Glutamatergic neuron (in vitro differentiated cells): ENCODE results near the gene CACNB2. TPM values are rescaled to one million over a fixed set of nuclear protein-coding genes. Genes with fewer than 3 reads are reported as not detected.
A peak's percentile ranks its signal among the peaks of the same experiment; 100 is the strongest.

Experiments used
- DNase-seq: peaks from one replicate; pipeline ENCODE4 v3.0.0; 2022
- H3K27ac Mint-ChIP-seq: one replicate; pipeline ENCODE4 v1.8.0; 2020; ENCODE audit warnings: mild to moderate bottlenecking, mixed read lengths, inconsistent platforms; ENCODE audit not compliant: unreplicated experiment
- H3K27me3 Mint-ChIP-seq: one replicate; pipeline ENCODE4 v1.8.0; 2020; ENCODE audit warnings: mild to moderate bottlenecking, moderate library complexity, mixed read lengths, inconsistent platforms; ENCODE audit not compliant: unreplicated experiment
- H3K36me3 Mint-ChIP-seq: one replicate; pipeline ENCODE4 v1.8.0; 2020; ENCODE audit warnings: mild to moderate bottlenecking, mixed read lengths, inconsistent platforms; ENCODE audit not compliant: unreplicated experiment
- H3K4me1 Mint-ChIP-seq: one replicate; pipeline ENCODE4 v1.8.0; 2020; ENCODE audit warnings: mild to moderate bottlenecking, low read depth, mixed read lengths, inconsistent platforms; ENCODE audit not compliant: unreplicated experiment
- H3K4me3 Mint-ChIP-seq: one replicate; pipeline ENCODE4 v1.8.0; 2020; ENCODE audit warnings: mild to moderate bottlenecking, mixed read lengths, inconsistent platforms; ENCODE audit not compliant: unreplicated experiment
- H3K9me3 Mint-ChIP-seq: one replicate; pipeline ENCODE4 v1.8.0; 2020; ENCODE audit warnings: mild to moderate bottlenecking, moderate library complexity, mixed read lengths, inconsistent platforms; ENCODE audit not compliant: unreplicated experiment
- long read RNA-seq: library from polyadenylated mRNA; unstranded; transcript quantifications from one replicate; pipeline ENCODE4 v2.0.0, GENCODE V29; 2020; ENCODE audit not compliant: unreplicated experiment
- total RNA-seq: library from RNA; stranded (reverse); fragmentation: NEBNext Ultra II Directional; extraction: Animal tissue kit (Norgen Biotek cat#: 25700); gene quantifications from one replicate; pipeline ENCODE4 v1.2.1, GENCODE V29; 2021; ENCODE audit not compliant: unreplicated experiment
- TF ChIP-seq, protein P1 (sequence below): fragments of 200-600 bp; sonication (generic); IDR thresholded peaks from one replicate; pipeline ENCODE4 v1.5.0; 2021; ENCODE audit not compliant: partially characterized antibody, unreplicated experiment

CACNB2 gene
- 3.2 TPM for total RNA-seq
- long read RNA-seq, partial matches to known transcripts, result 0 of 1 reads
- long read RNA-seq, other reads (novel, unspliced or antisense), result 1 of 1 reads

DNA sequence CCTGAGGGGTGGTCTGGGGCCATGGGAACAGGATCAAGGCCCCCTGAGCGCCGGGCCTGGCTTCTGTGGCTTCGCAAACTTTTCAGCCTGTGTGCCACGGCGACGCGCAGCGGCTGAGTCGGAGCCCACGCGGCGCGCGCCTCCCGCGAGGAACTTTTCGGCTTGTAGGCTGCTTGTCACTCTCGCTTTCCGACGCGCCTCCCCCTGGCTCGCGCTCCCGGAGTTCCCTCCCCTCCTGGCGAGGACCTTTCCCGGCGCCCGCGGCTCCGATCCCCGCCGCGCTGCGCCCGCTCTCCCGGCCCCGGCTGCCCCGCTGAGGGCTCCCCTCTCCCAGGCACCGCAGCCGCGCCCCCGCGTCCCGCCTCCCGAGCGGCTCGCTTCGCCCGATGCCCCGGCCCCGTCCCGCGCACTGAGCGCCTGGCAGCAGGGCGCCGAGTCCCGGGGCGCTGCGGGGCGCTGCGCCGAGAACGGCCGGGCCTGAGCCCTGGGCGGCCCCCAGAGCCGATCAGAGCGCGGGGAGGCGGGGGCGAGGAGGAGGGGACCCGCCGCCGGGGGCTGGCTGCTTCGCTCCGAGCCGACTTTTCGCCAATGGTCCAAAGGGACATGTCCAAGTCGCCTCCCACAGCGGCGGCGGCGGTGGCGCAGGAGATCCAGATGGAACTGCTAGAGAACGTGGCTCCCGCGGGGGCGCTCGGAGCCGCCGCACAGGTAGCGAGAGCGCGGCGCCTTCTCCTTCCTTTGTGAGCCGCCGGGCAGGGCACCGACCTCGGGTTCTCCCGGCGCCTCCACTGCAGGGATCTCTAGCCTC is at the start of gene CACNB2:
TSS of gene CACNB2 (plus strand) at position 276 of the 808 bp plus-strand sequence.
- H3K36me3 Mint-ChIP-seq, result no peaks in the 10 kb centered on the region
- TF ChIP-seq, protein P1, sequence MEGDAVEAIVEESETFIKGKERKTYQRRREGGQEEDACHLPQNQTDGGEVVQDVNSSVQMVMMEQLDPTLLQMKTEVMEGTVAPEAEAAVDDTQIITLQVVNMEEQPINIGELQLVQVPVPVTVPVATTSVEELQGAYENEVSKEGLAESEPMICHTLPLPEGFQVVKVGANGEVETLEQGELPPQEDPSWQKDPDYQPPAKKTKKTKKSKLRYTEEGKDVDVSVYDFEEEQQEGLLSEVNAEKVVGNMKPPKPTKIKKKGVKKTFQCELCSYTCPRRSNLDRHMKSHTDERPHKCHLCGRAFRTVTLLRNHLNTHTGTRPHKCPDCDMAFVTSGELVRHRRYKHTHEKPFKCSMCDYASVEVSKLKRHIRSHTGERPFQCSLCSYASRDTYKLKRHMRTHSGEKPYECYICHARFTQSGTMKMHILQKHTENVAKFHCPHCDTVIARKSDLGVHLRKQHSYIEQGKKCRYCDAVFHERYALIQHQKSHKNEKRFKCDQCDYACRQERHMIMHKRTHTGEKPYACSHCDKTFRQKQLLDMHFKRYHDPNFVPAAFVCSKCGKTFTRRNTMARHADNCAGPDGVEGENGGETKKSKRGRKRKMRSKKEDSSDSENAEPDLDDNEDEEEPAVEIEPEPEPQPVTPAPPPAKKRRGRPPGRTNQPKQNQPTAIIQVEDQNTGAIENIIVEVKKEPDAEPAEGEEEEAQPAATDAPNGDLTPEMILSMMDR, result no peak
- peak within 1 kb of the TSS; percentile 25 for H3K27ac Mint-ChIP-seq
- no peaks in the 10 kb centered on the region for H3K9me3 Mint-ChIP-seq
- peaks cover 8% of the 10 kb centered on the region for H3K27me3 Mint-ChIP-seq
- peak within 1 kb of the TSS; percentile 83 for H3K4me3 Mint-ChIP-seq
- H3K4me1 Mint-ChIP-seq, result peaks cover 12% of the 10 kb centered on the region
- DNase-seq, result peak; percentile 65

DNA sequence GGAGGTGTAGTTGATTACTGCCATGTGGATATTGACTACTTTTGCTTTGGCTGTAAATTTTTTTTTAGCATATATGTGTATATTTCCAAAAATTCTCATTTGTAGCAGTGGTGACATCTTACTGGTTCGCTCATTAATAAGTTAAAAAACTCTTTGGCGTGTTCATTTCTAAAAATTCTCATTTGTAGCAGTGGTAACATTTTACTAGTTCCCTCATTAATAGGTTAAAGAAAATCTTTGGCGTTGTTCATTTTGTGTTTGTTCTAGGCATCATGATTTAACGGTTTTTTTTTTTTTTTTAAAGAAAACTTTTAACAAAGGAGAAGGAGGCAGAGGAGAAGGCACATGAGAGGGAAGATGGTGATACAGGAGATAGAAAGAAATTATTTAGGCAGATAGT is 45.9 kb upstream of the CACNB2 start:
- DNase-seq, result no peak
- TF ChIP-seq, protein P1, result no peak
- peaks cover 5% of the 10 kb centered on the region for H3K4me1 Mint-ChIP-seq
- no peaks in the 10 kb centered on the region for H3K27me3 Mint-ChIP-seq
- peaks cover 2% of the 10 kb centered on the region for H3K9me3 Mint-ChIP-seq
- H3K4me3 Mint-ChIP-seq, result no peak overlapping the region
- H3K27ac Mint-ChIP-seq, result no peak overlapping the region
- no peaks in the 10 kb centered on the region for H3K36me3 Mint-ChIP-seq

DNA sequence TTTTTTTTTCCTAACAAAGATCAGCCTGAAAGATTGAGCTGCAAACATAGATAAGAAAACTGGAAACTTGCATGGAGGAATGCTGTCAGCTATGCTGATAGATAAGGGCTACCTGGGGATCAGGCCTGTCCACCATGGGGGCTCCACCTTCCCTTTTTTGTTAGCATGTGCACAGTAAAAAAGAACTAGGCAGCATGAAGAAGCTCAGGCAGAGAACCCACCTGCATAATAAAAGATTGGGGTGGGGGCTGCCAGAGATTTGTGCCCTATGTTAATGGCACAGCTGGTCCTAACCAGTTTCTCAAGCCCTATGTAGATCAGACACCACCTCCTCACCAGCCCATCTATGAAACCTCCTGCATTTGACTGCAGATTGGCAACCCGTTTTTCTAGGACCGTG is 45.4 kb upstream of the CACNB2 start:
- no peak for DNase-seq
- Mint-ChIP-seq H3K27me3 (no peaks in the 10 kb centered on the region), H3K4me3 (no peak overlapping the region), H3K9me3 (peaks cover 2% of the 10 kb centered on the region), H3K4me1 (peaks cover 5% of the 10 kb centered on the region), H3K36me3 (no peaks in the 10 kb centered on the region), H3K27ac (no peak overlapping the region)
- TF ChIP-seq, protein P1, result no peak

DNA sequence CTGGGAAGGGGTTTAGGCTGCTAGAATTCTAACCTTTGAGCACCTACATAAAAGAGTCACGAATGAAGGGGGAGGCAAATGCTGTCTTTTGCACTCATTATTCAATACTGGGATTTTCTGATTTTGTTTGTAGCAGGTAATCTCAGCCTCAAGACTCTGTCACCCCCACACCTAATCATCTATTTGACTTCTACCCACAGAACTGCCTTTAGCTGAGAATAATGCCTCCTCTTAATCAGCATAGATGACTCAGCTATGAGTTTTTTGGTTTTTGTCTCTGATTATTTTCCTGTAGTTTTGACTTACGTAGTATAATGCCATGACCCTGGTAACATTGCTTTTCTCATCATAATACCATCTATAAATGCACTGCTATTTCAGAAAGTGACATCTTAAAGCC is 42.7 kb upstream of the CACNB2 start:
- Mint-ChIP-seq H3K27me3 (no peaks in the 10 kb centered on the region), H3K4me3 (no peak overlapping the region), H3K9me3 (no peaks in the 10 kb centered on the region), H3K4me1 (peaks cover 5% of the 10 kb centered on the region), H3K27ac (no peak overlapping the region), H3K36me3 (no peaks in the 10 kb centered on the region)
- no peak for DNase-seq
- TF ChIP-seq, protein P1, result no peak

DNA sequence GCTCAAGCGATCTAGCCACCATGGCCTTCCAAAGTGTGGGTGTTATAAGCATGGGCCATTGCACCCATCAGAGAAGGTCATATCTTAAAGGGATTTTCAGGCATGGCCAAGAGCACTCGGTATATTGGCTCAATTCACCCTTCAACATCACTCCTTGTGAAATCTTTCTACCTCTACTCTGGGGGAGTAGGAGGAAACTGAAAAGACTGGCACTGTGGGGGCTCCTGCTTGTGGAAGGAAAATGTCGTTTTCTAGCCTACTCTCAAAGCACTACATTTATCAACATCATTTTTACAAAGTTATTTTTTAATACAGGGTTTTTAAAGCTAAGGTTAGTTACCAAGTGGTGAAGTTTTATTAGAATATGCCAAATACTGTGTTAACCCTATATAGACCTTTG is 42.0 kb upstream of the CACNB2 start:
- no peaks in the 10 kb centered on the region for H3K36me3 Mint-ChIP-seq
- H3K27me3 Mint-ChIP-seq, result no peaks in the 10 kb centered on the region
- no peak overlapping the region for H3K4me3 Mint-ChIP-seq
- TF ChIP-seq, protein P1, result no peak
- DNase-seq, result no peak
- H3K9me3 Mint-ChIP-seq, result no peaks in the 10 kb centered on the region
- H3K27ac Mint-ChIP-seq, result no peak overlapping the region
- peaks cover 5% of the 10 kb centered on the region for H3K4me1 Mint-ChIP-seq
